Measurements from ENCODE around the gene PARVB.
"Not testable (repeated sequence)": the region's sequence is repeated elsewhere in the genome, so short reads cannot be mapped to it uniquely, and the experiment has no call there.

The PARVB gene

DNA sequence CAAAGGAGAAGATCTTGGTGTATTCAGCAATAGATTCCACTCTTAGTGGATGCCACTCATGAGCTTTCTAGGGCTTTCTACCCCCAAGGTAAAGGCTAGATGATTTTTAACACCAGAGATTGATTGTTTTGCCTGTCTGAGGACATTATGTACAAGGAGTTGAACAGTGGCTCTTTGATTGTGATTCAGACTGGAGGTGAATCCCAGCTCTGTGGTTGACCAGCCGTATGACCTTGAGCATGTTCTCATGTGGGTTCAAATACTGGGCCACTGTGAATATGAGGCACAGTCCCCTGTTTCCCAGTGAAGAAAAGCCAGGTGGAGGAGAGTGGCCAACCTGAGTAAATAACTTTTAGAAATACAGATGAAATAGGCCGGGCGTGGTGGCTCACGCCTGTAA is 24.0 kb upstream of the PARVB start:
- no peaks in the 10 kb centered on the region for H3K9me3 ChIP-seq (ENCODE audit: control insufficient read depth, low read length)
- no peaks in the 10 kb centered on the region for H3K36me3 ChIP-seq (ENCODE audit: control insufficient read depth, insufficient read depth, low read length)
- no peaks in the 10 kb centered on the region for H3K4me1 ChIP-seq (ENCODE audit: control insufficient read depth, insufficient read depth, low read length)
- no peak overlapping the region for H3K4me3 ChIP-seq (ENCODE audit: low read length)
- no peaks in the 10 kb centered on the region for H3K27me3 ChIP-seq (ENCODE audit: control insufficient read depth, insufficient read depth, low read length)
- no peak overlapping the region for H3K9ac ChIP-seq (ENCODE audit: low read length)

GRCh38 chr22:44001521-44001920 is 22.6 kb upstream of the PARVB start:
- Histone ChIP-seq H3K9me3 (ENCODE audit: control insufficient read depth, low read length) (no peaks in the 10 kb centered on the region), H3K4me1 (ENCODE audit: control insufficient read depth, insufficient read depth, low read length) (no peaks in the 10 kb centered on the region), H3K4me3 (ENCODE audit: low read length) (no peak overlapping the region), H3K27me3 (ENCODE audit: control insufficient read depth, insufficient read depth, low read length) (no peaks in the 10 kb centered on the region), H3K36me3 (ENCODE audit: control insufficient read depth, insufficient read depth, low read length) (no peaks in the 10 kb centered on the region), H3K9ac (ENCODE audit: low read length) (no peak overlapping the region)

DNA sequence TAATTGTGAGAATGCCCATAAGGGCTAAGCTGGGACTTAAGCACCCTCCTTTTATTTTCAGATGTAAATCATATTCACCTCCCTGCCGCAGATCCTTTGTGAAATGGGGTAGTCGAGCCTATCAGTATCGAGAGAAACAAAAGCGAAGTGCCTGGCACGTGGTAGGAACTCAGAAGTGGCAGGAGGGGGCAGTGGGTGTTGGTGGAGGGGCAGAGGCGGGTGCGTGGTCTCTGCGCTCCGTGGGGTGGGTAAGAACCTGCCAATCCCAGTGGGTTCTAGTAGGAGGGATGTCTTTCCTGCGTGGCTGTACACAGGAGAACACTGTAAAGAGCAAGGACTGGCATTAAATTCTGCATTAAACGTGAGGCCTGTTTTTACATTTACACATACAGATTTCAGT is 21.8 kb upstream of the PARVB start:
- no peaks in the 10 kb centered on the region for H3K27me3 ChIP-seq (ENCODE audit: control insufficient read depth, insufficient read depth, low read length)
- H3K4me1 ChIP-seq (ENCODE audit: control insufficient read depth, insufficient read depth, low read length): no peaks in the 10 kb centered on the region
- H3K36me3 ChIP-seq (ENCODE audit: control insufficient read depth, insufficient read depth, low read length): no peaks in the 10 kb centered on the region
- no peak overlapping the region for H3K4me3 ChIP-seq (ENCODE audit: low read length)
- H3K9me3 ChIP-seq (ENCODE audit: control insufficient read depth, low read length): no peaks in the 10 kb centered on the region
- no peak overlapping the region for H3K9ac ChIP-seq (ENCODE audit: low read length)

- H3K9me3 ChIP-seq (ENCODE audit: control insufficient read depth, low read length): no peaks in the 10 kb centered on the region
- no peaks in the 10 kb centered on the region for H3K27me3 ChIP-seq (ENCODE audit: control insufficient read depth, insufficient read depth, low read length)
- H3K9ac ChIP-seq (ENCODE audit: low read length): no peak overlapping the region
- H3K4me3 ChIP-seq (ENCODE audit: low read length): no peak overlapping the region
- no peaks in the 10 kb centered on the region for H3K36me3 ChIP-seq (ENCODE audit: control insufficient read depth, insufficient read depth, low read length)
- H3K4me1 ChIP-seq (ENCODE audit: control insufficient read depth, insufficient read depth, low read length): no peaks in the 10 kb centered on the region
These were observed 21.1 kb upstream of the PARVB start for GRCh38 chr22:44002997-44003396.

- H3K9me3 ChIP-seq (ENCODE audit: control insufficient read depth, low read length): no peaks in the 10 kb centered on the region
- no peaks in the 10 kb centered on the region for H3K27me3 ChIP-seq (ENCODE audit: control insufficient read depth, insufficient read depth, low read length)
- H3K4me1 ChIP-seq (ENCODE audit: control insufficient read depth, insufficient read depth, low read length): no peaks in the 10 kb centered on the region
- H3K4me3 ChIP-seq (ENCODE audit: low read length): no peak overlapping the region
- H3K36me3 ChIP-seq (ENCODE audit: control insufficient read depth, insufficient read depth, low read length): no peaks in the 10 kb centered on the region
- no peak overlapping the region for H3K9ac ChIP-seq (ENCODE audit: low read length)
These were observed 20.5 kb upstream of the PARVB start for GRCh38 chr22:44003405-44004103.

- Histone ChIP-seq H3K36me3 (ENCODE audit: control insufficient read depth, insufficient read depth, low read length) (no peaks in the 10 kb centered on the region), H3K27me3 (ENCODE audit: control insufficient read depth, insufficient read depth, low read length) (no peaks in the 10 kb centered on the region), H3K9me3 (ENCODE audit: control insufficient read depth, low read length) (no peaks in the 10 kb centered on the region), H3K4me1 (ENCODE audit: control insufficient read depth, insufficient read depth, low read length) (no peaks in the 10 kb centered on the region), H3K9ac (ENCODE audit: low read length) (no peak overlapping the region), H3K4me3 (ENCODE audit: low read length) (no peak overlapping the region)
These were observed 20.0 kb upstream of the PARVB start for GRCh38 chr22:44004104-44004460.

- Histone ChIP-seq H3K27me3 (ENCODE audit: control insufficient read depth, insufficient read depth, low read length) (no peaks in the 10 kb centered on the region), H3K4me3 (ENCODE audit: low read length) (no peak overlapping the region), H3K9me3 (ENCODE audit: control insufficient read depth, low read length) (no peaks in the 10 kb centered on the region), H3K9ac (ENCODE audit: low read length) (no peak overlapping the region), H3K4me1 (ENCODE audit: control insufficient read depth, insufficient read depth, low read length) (no peaks in the 10 kb centered on the region), H3K36me3 (ENCODE audit: control insufficient read depth, insufficient read depth, low read length) (no peaks in the 10 kb centered on the region)
These were observed 18.6 kb upstream of the PARVB start for GRCh38 chr22:44005524-44005923.

GRCh38 chr22:44012162-44012561 is 11.9 kb upstream of the PARVB start:
- Histone ChIP-seq H3K9me3 (ENCODE audit: control insufficient read depth, low read length) (no peaks in the 10 kb centered on the region), H3K9ac (ENCODE audit: low read length) (no peak overlapping the region), H3K4me3 (ENCODE audit: low read length) (no peak overlapping the region), H3K36me3 (ENCODE audit: control insufficient read depth, insufficient read depth, low read length) (no peaks in the 10 kb centered on the region), H3K4me1 (ENCODE audit: control insufficient read depth, insufficient read depth, low read length) (no peaks in the 10 kb centered on the region), H3K27me3 (ENCODE audit: control insufficient read depth, insufficient read depth, low read length) (no peaks in the 10 kb centered on the region)

- Histone ChIP-seq H3K9ac (ENCODE audit: low read length) (no peak overlapping the region), H3K27me3 (ENCODE audit: control insufficient read depth, insufficient read depth, low read length) (no peaks in the 10 kb centered on the region), H3K4me3 (ENCODE audit: low read length) (no peak overlapping the region), H3K36me3 (ENCODE audit: control insufficient read depth, insufficient read depth, low read length) (no peaks in the 10 kb centered on the region), H3K9me3 (ENCODE audit: control insufficient read depth, low read length) (no peaks in the 10 kb centered on the region), H3K4me1 (ENCODE audit: control insufficient read depth, insufficient read depth, low read length) (no peaks in the 10 kb centered on the region)
These were observed 11.5 kb upstream of the PARVB start for GRCh38 chr22:44012591-44012990.

- no peaks in the 10 kb centered on the region for H3K4me1 ChIP-seq (ENCODE audit: control insufficient read depth, insufficient read depth, low read length)
- H3K27me3 ChIP-seq (ENCODE audit: control insufficient read depth, insufficient read depth, low read length): no peaks in the 10 kb centered on the region
- no peaks in the 10 kb centered on the region for H3K9me3 ChIP-seq (ENCODE audit: control insufficient read depth, low read length)
- H3K36me3 ChIP-seq (ENCODE audit: control insufficient read depth, insufficient read depth, low read length): no peaks in the 10 kb centered on the region
- no peak overlapping the region for H3K9ac ChIP-seq (ENCODE audit: low read length)
- H3K4me3 ChIP-seq (ENCODE audit: low read length): no peak overlapping the region
These were observed 9.9 kb upstream of the PARVB start for GRCh38 chr22:44014241-44014640.

DNA sequence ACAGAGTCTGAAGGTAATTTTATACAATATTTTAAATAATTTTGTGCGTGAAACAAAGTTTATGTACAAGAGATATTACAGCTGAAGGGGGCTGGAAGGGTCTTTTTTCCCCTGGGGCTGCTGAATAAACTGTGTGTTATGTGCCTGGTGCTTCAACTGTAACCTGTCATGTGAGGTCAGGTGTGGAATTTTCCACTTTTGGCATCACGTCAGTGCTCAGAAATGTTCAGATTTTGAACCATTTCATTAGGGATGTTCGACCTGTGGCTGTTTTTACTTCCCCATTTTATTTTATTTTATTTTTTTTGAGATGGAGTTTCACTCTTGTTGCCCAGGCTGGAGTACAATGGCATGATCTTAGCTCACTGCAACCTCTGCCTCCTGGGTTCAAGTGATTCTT is 7.5 kb upstream of the PARVB start:
- H3K36me3 ChIP-seq (ENCODE audit: control insufficient read depth, insufficient read depth, low read length); H3K4me1 ChIP-seq (ENCODE audit: control insufficient read depth, insufficient read depth, low read length); H3K27me3 ChIP-seq (ENCODE audit: control insufficient read depth, insufficient read depth, low read length); H3K4me3 ChIP-seq (ENCODE audit: low read length); H3K9ac ChIP-seq (ENCODE audit: low read length); H3K9me3 ChIP-seq (ENCODE audit: control insufficient read depth, low read length): not testable (repeated sequence)

DNA sequence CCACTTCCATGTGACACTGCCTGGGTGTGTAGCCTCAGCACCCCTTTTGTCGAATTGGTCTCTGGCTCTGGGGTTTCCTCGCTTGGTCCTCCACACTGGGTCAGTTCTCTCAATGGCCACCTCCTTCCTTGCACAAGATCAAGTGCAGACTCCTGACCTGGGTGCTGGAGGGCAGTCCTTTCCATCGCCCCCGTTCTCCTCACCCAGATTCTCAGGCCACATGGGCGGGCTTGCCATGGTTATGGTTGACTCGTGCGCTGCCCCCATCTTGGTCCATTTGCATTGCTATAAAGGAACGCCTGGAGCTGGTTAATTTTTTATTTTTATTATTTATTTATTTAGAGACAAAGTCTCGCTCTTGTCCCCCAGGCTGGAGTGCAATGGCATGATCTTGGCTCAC is 5.5 kb upstream of the PARVB start:
- no peaks in the 10 kb centered on the region for H3K27me3 ChIP-seq (ENCODE audit: control insufficient read depth, insufficient read depth, low read length)
- H3K9me3 ChIP-seq (ENCODE audit: control insufficient read depth, low read length): no peaks in the 10 kb centered on the region
- peaks cover 1% of the 10 kb centered on the region for H3K4me1 ChIP-seq (ENCODE audit: control insufficient read depth, insufficient read depth, low read length)
- no peaks in the 10 kb centered on the region for H3K36me3 ChIP-seq (ENCODE audit: control insufficient read depth, insufficient read depth, low read length)
- no peak overlapping the region for H3K4me3 ChIP-seq (ENCODE audit: low read length)
- H3K9ac ChIP-seq (ENCODE audit: low read length): no peak overlapping the region

- H3K9ac ChIP-seq (ENCODE audit: low read length): no peak overlapping the region
- H3K27me3 ChIP-seq (ENCODE audit: control insufficient read depth, insufficient read depth, low read length): no peaks in the 10 kb centered on the region
- no peaks in the 10 kb centered on the region for H3K36me3 ChIP-seq (ENCODE audit: control insufficient read depth, insufficient read depth, low read length)
- H3K4me3 ChIP-seq (ENCODE audit: low read length): no peak overlapping the region
- peaks cover 4% of the 10 kb centered on the region for H3K4me1 ChIP-seq (ENCODE audit: control insufficient read depth, insufficient read depth, low read length)
- no peaks in the 10 kb centered on the region for H3K9me3 ChIP-seq (ENCODE audit: control insufficient read depth, low read length)
These were observed 4.7 kb upstream of the PARVB start for GRCh38 chr22:44019416-44019815.

All from mucosa of stomach (tissue), 1 donor.